ENCODE measurements around the gene BBIP1. TPM values are rescaled to one million over a fixed set of nuclear protein-coding genes. Genes with fewer than 3 reads are reported as not detected.
"Not testable (repeated sequence)": the region's sequence is repeated elsewhere in the genome, so short reads cannot be mapped to it uniquely, and the experiment has no call there.

BBIP1 gene
- polyA plus RNA-seq, 3 donors, result 41.1 to 59.5 (median 53.2) TPM

- DNase-seq, result no peak
Observed at GRCh38 chr10:110932505-110933180, 13.7 kb upstream of the BBIP1 start.

DNA sequence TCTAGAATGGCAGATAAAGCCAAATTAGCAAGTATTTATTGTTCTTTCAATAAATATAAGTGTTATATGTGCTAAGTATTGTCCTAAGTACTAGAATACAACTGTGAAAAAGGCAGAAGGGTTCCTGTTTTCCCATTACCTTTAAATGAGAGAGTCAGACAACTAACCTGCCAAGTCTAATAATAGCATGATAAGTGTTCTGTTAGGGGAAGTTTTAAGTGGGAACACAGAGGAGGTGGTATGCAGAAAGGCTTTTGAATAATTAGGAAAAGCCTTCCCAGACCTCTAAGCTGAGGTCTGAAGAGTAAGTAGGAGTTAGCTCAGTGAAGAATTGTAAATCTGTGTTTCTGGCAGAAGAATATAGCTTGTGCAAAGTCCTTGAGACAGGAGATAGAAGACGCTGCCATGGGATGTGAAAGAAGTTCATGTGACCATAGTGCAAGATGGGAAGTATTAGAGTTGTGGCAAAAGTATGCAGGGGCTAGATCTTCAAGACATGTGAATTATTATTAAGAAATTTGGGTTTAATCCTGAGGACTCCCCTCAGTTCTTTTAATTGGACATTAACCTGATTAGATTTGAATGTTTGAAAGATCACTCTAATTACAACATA is 12.9 kb upstream of the BBIP1 start:
- no peak for DNase-seq

- no peak for DNase-seq
Observed at GRCh38 chr10:110927461-110927860, 8.5 kb upstream of the BBIP1 start.

GRCh38 chr10:110923856-110924493 is 5.0 kb upstream of the BBIP1 start:
- DNase-seq, result no peak

DNA sequence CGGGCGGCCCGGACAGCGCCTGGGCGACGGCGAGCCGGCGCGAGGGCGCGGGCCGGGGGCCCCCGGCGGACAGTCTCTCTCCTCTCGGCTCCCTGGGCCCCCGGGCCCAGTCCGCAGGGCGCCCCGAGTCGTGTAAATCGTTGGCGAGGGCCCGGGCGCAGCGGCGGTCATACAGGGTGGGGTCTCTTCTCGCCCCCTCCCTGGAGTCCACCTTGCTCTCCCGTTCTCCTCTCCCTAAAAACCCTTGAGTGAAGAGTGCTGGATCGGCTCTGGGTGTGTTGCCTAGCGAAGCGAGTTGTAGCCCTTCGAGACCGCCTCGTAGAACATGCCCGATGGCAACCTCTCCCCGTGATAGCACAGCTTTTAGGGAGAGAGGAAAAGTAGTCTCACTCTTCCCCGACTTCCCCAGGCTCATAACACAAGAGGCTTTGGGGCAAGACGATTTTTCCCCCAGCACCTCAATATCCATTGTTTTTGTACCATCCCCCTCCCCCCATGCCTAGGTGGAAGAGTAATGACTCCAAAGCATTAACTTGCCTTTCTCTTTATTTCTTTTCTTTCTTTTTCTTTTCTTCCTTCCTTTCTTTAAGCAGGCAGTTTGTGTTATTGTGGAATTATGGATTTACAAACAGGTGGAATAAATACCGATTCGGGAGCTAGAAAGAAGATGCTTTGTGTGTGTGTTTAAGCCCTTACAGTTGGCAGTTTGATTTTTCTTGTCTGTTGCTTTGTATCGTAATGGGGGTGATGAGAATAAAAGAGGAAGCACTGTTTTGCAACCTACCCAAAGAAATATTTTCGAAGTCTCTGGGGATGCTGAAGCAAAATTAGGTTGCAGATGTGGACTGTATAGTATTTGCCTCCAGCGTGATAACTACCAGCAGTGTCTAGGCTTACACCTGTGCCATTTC is 1.2 kb upstream of the BBIP1 start:
- DNase-seq, result peak; percentile 49

GRCh38 chr10:110919349-110919931 is 460 bp upstream of the BBIP1 start, which contains the start of gene SHOC2:
Gene SHOC2 (plus strand): TSS chr10:110919604. CDS start chr10:110964359, 44,755 bp downstream.
- DNase-seq, result no peak

DNA sequence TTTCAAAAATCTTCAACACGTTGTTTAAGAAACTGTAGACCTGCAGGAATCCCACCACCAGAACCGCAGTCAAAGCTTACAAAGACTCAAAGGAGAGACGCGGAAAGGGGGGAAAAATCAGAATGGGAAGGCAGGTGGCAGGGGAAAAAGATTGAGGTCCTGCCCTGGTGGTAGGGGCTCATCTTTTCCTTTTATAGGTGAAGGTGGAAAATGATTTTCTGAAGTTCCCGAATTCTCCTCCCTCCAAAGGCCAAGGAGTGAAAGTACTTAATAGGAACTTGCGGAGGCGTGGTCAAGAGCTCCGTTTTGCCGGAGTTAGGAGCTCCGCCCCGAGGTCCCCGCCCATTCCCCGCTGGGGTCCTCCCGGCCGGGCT is 724 bp downstream of the BBIP1 start:
- DNase-seq, result peak; percentile 96

GRCh38 chr10:110916554-110917346 is 2.2 kb downstream of the BBIP1 start:
- no peak for DNase-seq

- DNase-seq, result not testable (repeated sequence)
Observed at GRCh38 chr10:110915600-110915999, 3.4 kb downstream of the BBIP1 start.

DNA sequence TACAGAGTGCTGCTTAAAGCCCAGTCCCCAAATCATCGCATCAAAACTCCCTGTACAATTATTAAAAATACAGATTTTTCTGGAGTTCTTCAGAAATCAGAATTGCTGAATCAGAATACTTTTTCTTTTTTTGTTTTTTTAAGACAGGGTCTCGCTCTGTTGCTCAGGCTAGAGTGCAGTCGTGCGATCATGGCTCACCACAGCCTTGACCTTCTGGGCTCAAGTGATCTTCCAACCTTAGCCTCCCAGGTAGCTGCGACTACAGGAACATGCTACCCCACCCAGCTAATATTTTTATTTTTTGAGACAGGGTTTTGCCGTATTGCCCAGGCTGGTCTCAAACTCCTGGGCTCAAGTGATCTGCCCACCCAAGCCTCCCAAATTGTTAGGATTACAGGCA is 3.9 kb downstream of the BBIP1 start:
- DNase-seq, result no peak

DNA sequence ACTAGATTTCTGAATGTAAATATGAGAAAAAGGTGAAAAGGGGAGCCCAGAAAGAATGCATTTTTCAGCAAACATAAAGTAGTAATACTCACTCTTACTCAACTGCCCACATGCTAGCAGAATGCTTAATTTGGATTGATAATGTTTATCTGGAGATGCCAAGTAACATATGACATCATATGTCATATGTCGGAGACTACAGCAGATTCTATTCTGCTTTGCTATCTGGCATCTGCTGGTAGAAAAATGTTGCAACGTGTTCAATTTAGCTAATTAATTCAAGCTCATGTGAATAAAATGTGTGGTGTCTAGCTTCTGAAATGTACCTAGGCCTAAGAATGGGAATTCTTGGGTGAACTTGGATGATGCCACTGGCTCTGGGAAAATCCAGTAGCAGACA is 4.5 kb downstream of the BBIP1 start:
- no peak for DNase-seq

DNA sequence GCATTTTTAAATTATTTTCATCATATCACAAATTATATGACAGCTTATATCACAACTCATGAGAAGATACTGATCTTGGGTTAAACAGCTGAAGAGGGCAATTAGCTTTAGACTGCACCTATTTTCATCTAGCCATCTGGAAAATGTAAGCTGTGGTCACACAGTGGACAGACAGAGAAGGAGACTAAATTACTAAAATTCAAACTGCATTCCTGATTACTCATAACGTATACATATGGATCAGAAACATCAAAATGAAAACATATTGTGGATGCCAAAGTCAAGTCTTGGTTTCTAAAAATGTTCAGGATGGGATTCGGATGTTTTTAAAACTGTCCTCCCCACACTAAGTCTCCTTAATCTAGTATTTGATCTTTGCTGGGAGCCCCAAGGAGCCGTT is 6.6 kb downstream of the BBIP1 start:
- no peak for DNase-seq

DNA sequence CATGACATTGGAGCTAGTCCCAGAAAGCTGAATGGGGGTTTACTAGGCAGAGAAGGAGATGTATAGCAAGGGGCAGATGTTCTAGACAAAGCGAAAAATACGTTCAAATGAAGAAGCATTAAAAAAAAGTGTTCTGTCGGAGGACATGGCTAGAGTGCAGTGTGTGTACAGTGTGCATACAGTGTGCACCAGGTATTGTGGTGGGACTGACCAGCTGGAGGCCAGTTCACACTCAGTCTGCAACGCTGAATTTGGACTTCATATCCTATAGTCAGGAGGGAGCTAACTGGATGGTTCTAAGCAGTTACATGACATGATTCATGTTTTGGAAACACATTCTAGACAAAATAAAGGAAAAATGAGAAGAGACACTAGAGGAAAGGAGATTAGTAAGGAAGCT is 8.8 kb downstream of the BBIP1 start:
- no peak for DNase-seq

DNA sequence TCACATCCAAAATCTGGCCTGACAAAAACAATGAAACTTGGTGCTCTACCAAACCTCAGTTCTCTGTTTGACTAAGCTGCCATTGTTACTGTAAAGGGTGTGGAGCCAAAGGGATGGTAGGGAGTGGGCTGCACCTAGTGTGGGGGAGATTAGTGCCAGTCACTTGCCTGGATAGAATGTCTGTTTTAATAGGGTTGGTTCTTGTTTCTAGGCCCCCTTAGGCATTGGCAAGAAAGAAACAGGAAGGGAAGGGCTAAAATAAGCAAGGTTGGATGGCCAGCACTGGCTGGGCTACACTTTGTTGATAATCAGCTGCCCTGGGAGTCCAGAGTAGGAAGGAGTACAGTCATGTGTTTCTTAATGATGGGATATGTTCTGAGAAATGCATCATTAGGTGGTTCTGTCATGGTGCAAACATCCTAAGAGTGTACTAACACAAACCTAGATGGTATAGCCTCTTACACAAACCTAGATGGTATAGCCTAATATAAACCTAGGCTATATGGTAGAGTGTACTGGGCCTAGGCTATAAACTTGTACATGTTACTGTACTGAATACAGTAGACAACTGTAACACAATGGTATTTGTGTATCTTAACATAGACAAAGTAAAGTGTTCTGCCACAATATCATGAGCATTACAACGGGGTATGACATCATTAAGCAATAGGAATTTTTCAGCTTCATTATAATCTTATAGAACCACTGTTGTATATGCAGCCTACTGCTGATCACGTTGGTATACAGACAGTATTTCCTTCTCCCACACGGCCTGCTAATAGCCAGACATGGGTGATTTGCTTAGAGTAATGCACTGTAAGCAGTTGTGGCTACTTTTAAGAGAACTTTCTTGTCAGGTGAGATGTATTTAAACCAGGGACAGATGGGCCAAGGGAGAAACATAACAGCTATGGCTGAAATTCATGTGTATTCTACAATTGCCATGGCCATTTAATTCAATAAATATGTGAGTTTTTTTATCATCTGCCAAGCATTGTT is 15.4 kb downstream of the BBIP1 start:
- no peak for DNase-seq

DNA sequence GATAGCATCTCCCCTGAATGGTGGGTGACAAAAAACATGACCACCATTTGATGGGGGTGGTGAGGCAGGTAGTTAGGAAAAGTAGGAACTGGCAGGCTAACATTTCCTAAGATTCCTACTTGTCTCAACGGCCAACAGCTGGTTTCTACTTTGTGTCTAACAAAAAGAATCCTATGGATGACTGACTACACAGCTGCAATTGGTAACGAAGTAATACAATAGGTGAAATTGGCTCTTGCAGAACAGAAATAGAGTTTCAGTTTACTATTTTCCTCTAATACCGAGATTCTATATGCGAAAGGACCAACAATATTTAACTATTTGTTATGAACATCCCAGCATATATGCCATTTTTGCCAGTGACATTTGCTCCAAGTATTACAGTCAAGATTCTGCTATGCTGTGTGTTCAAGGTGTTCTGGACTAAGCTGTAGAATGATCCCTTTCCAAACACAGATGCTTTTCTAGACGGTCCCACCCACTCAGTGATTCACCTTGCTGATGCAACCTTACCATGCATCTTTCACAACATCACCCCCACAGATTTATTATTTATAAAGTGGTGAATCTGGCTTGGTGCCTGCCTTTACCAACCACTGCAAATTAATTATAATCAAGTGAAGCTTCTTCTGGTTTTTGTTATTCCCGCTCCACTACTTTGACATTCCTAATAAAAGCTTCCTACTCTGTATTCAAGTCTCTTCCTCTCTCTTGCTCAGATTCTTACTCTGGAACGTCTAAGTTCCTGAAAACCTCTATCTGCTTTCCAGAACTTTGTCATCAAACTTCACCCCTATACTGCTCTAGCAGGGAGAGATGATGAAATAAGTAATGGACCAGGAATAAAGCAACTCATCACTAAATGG is 16.8 kb downstream of the BBIP1 start:
- DNase-seq, result no peak

DNA sequence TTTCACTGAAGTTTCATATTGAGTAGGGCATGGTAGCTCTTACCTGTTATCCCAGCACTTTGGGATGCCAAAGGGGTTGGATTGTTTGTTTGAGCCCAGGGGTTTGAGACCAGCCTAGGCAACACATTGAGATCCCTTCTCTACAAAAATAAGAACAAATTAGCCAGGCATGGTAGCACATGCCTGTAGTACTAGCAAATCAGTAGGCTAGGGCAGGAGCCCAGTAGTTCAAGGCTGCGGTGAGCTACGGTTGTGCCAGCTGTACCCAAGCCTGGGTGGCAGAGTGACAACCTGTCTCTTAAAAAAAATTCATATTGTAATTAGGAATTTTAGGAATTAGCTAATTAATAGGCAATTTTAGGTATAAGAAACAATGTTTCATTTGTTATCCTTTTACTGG is 18.0 kb downstream of the BBIP1 start:
- DNase-seq, result no peak

- no peak for DNase-seq
Observed at GRCh38 chr10:110898391-110898790, 20.6 kb downstream of the BBIP1 start.

DNA sequence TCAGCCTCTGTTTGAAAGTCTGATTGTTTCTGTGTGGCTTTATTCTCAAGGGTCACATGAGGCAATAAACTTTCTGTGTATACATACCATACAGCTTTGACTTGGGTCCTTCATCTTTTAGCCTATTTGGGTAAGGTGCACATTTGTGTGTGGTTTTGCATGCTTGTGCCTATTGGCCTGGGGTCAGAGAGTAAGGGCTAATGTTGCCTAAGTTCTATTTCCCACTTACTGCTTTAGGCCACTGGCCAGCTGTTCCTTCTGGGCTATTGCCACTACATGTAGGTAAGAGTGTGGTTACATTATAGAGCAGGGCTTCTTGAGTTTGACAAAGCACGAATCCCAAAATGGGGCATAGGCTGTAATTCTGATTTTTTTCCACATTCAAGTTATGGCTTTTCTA is 21.8 kb downstream of the BBIP1 start:
- DNase-seq, result no peak

Measured in renal pelvis (tissue), 4 donors.